Measurements from ENCODE around the gene CACNA1C. TPM values are rescaled to one million over a fixed set of nuclear protein-coding genes. Genes with fewer than 3 reads are reported as not detected.

Gene CACNA1C
- total RNA-seq, 1 donor from 2014 or later: 102 TPM

DNA sequence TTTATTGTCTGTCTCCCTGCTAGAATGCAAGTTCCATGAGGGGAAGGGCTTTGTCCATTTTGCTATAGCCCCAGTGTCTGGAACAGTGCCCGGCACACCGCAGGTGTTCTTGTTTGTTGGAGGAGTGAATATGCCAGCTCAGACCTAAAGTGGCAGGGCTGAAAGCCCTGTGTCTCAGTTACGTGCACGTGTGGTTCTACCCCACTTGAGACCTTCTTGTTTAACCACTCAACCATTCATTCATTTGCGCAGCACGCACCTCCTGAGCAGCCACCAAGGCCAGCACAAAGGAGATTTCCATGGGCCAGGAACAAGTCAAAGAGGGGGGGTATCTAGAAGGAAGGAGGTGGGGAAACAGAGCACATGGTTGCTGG is 404.0 kb downstream of the CACNA1C start:
- H3K4me3 ChIP-seq: no peak overlapping the region
- peaks cover 0 to 7% of the 10 kb centered on the region in 2 donors for H3K4me1 ChIP-seq
- DNase-seq (ENCODE audit: low spot score in 2 of 2): no peak
- H3K9me3 ChIP-seq: no peaks in the 10 kb centered on the region
- peaks cover 8 to 40% of the 10 kb centered on the region in 2 donors for H3K36me3 ChIP-seq
- H3K27me3 ChIP-seq: no peaks in the 10 kb centered on the region
- TF ChIP-seq, protein P1, sequence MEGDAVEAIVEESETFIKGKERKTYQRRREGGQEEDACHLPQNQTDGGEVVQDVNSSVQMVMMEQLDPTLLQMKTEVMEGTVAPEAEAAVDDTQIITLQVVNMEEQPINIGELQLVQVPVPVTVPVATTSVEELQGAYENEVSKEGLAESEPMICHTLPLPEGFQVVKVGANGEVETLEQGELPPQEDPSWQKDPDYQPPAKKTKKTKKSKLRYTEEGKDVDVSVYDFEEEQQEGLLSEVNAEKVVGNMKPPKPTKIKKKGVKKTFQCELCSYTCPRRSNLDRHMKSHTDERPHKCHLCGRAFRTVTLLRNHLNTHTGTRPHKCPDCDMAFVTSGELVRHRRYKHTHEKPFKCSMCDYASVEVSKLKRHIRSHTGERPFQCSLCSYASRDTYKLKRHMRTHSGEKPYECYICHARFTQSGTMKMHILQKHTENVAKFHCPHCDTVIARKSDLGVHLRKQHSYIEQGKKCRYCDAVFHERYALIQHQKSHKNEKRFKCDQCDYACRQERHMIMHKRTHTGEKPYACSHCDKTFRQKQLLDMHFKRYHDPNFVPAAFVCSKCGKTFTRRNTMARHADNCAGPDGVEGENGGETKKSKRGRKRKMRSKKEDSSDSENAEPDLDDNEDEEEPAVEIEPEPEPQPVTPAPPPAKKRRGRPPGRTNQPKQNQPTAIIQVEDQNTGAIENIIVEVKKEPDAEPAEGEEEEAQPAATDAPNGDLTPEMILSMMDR (IDR thresholded peaks at IDR 0.05): no peak
- intact Hi-C loops (cut with DNase I): no loop called here
- H3K27ac ChIP-seq: no peak overlapping the region

DNA sequence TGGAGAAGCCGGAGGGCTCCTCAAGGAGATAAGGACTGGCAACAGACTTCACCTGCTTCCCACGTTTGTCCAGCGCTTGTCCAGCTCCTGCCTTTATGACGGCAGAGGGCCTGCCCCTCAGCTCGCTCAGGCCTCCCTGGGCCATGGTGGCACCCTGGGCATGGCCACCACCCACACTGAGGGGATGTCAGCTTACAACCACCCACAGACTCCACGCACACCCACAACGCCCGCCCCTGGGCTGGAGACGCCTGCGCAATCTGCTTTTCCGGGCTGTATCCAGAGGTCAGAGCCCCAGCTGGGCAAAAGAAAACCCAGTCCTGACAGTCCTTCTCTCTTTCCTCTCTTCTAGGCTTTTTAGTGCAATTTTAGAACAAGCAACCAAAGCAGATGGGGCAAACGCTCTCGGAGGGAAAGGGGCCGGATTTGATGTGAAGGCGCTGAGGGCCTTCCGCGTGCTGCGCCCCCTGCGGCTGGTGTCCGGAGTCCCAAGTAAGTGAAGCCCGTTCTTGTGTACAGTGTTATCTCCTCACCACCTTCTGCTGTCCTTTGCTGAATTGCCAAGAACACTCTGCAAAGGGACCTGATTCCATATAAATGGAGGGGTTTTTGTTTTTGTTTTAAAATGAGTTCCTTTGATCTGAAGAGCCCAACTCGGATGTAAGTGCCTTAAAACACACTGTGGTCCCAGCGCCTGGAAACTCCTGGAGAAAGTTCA is 404.6 kb downstream of the CACNA1C start:
- peaks cover 0 to 6% of the 10 kb centered on the region in 2 donors for H3K4me1 ChIP-seq
- intact Hi-C loops (cut with DNase I): no loop called here
- no peaks in the 10 kb centered on the region for H3K27me3 ChIP-seq
- H3K4me3 ChIP-seq: no peak overlapping the region
- no peaks in the 10 kb centered on the region for H3K9me3 ChIP-seq
- DNase-seq (ENCODE audit: low spot score in 2 of 2): no peak
- no peak overlapping the region for H3K27ac ChIP-seq
- H3K36me3 ChIP-seq: peaks cover 12 to 46% of the 10 kb centered on the region in 2 donors
- TF ChIP-seq, protein P1 (IDR thresholded peaks at IDR 0.05): no peak

DNA sequence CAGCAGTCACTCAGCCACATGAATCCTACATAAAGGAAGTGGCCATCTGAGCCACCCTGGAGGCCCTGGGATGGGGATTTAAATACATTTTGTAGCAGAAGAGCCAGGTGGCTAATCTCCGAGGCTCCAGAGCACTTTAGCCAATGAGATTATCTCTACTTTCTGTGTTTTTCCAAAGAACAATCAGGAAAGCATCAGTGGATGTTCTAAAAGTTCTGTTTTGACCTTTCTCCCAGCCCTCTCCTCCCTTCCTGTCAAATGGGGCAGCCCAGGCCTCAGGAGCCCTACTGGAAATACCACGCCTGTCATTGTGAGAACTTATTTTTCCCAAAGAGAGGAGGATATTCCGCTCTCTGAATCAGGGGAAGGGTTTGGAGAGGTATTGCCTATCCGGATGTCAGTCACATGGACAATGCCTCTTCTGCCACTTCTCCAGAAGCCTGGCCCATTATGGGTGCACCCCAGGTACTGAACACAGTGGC is 405.2 kb downstream of the CACNA1C start:
- Histone ChIP-seq H3K4me1 (no peaks in the 10 kb centered on the region), H3K27ac (no peak overlapping the region), H3K4me3 (no peak overlapping the region), H3K36me3 (peaks cover 12 to 50% of the 10 kb centered on the region in 2 donors), H3K9me3 (no peaks in the 10 kb centered on the region), H3K27me3 (no peaks in the 10 kb centered on the region)
- DNase-seq (ENCODE audit: low spot score in 2 of 2): no peak
- TF ChIP-seq, protein P1 (IDR thresholded peaks at IDR 0.05): no peak
- intact Hi-C loops (cut with DNase I): no loop called here

DNA sequence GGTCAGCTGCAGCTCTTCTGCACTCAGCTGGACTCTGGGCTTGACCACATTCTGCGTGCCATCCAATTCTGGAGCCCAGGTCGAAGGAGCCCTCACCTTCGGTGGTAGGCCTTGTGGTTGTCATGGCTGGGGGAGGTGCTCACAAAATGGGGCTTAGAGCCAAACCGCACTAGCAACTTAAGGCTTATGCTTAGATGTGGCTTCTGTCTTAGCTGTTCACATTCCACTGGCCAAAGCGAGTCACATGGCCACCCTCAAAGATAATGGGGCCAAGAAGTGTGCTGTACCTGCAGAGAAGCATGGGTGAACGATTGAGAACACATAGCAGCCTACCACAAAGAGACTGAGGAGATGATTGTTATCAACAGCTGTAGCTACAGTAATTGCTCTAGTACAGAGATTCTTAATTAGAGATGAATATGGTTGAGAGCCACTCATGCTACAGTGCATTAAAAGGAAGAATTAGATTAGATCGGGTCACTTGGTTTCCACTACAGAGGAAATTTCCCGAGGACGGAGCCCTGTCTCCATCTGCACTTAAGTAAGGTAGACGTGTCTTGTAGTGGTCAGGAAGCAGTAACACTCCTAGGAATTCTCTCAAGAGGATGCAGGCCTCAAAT is 407.4 kb downstream of the CACNA1C start:
- no peak overlapping the region for H3K27ac ChIP-seq
- TF ChIP-seq, protein P1 (IDR thresholded peaks at IDR 0.05): no peak
- H3K27me3 ChIP-seq: no peaks in the 10 kb centered on the region
- H3K4me3 ChIP-seq: no peak overlapping the region
- H3K9me3 ChIP-seq: no peaks in the 10 kb centered on the region
- intact Hi-C loops (cut with DNase I): no loop called here
- peaks cover 12 to 44% of the 10 kb centered on the region in 2 donors for H3K36me3 ChIP-seq
- H3K4me1 ChIP-seq: no peaks in the 10 kb centered on the region
- DNase-seq (ENCODE audit: low spot score in 2 of 2): no peak

DNA sequence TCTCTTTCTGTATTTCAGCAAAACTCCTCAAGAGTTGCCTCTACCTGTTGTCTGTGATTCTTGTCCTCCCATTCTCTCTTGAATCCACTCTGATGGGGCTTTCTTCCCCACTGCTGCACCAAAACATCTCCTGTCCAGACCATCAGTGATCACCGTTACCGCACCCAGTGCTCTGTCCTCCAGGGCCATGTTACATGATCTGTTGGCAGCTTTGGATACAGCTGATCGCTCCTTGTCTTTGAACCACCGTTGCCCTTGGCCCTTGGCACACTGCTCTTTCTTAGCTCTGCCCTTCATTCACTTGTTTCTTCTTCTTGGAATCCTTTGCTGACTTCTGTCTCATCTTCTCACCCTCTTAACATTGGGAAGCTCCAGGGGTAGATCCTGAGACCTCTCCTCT is 408.3 kb downstream of the CACNA1C start:
- Histone ChIP-seq H3K36me3 (peaks cover 8 to 42% of the 10 kb centered on the region in 2 donors), H3K27me3 (no peaks in the 10 kb centered on the region), H3K4me3 (no peak overlapping the region), H3K9me3 (no peaks in the 10 kb centered on the region), H3K4me1 (no peaks in the 10 kb centered on the region), H3K27ac (no peak overlapping the region)
- no peak for DNase-seq (ENCODE audit: low spot score in 2 of 2)
- TF ChIP-seq, protein P1 (IDR thresholded peaks at IDR 0.05): no peak
- intact Hi-C loops (cut with DNase I): no loop called here
